ENCODE results near the gene SLC29A1. TPM values are rescaled to one million over a fixed set of nuclear protein-coding genes. Genes with fewer than 3 reads are reported as not detected.

SLC29A1 gene
- total and polyA plus RNA-seq, 9 of the 15 experiments (the other 6 are each of a cell fraction or from before 2014, with no cell fraction given): 18.9 to 170 (median 57.7) TPM

GRCh38 chr6:44219053-44219814 is 4.2 kb upstream of the SLC29A1 start:
- Histone ChIP-seq H3K27me3 (ENCODE audit: control insufficient read depth in 2 of 2, insufficient read depth in 2 of 2, low read length in 2 of 2) (no peaks in the 10 kb centered on the region), H3K9me3 (replicated peaks; ENCODE audit: control insufficient read depth, insufficient read depth, low read depth, low read length) (no peaks in the 10 kb centered on the region), H3K9me1 (ENCODE audit: control insufficient read depth, insufficient read depth, low read length) (no peaks in the 10 kb centered on the region), H3K9ac (ENCODE audit: insufficient read depth in 1 of 2, low read depth in 2 of 2, low read length in 2 of 2) (peak overlapping the region; percentile 69 to 92), H3K4me1 (replicated peaks in 1 of 2; ENCODE audit: control insufficient read depth in 2 of 2, insufficient read depth in 2 of 2, low read length in 2 of 2) (peaks cover 53 to 66% of the 10 kb centered on the region in 2 experiments), H3K79me2 (ENCODE audit: control insufficient read depth, insufficient read depth, low read length) (peaks cover 13% of the 10 kb centered on the region), H3K4me2 (ENCODE audit: insufficient read depth, low read length) (peak overlapping the region; percentile 79), H4K20me1 (replicated peaks; ENCODE audit: control insufficient read depth, insufficient read depth, low read length) (no peaks in the 10 kb centered on the region), H3K36me3 (ENCODE audit: control insufficient read depth, insufficient read depth, low read length) (no peaks in the 10 kb centered on the region), H2AFZ (ENCODE audit: low read depth, low read length) (peak overlapping the region; percentile 98), H3K4me3 (peak overlapping the region; percentile 48), H3K27ac (ENCODE audit: extremely low read depth, low read depth, low read length) (peak overlapping the region; percentile 64)
- ChIA-PET POLR2A (interaction anchor here (0.6 to 2.5 kb wide), 16 partner anchors 9 to 765 kb away, joined by 3 to 12 read pairs (median 4); partner anchors contain the start of genes HSP90AB1 and SLC35B2), CTCF (ENCODE audit: low intra/inter-chr PET ratio) (interaction anchor here (0.7 kb wide), 1 partner anchor 14 kb away, joined by 3 read pairs; no protein-coding TSS in a partner anchor)
- peak; percentile 35 for FAIRE-seq
- BruUV-seq (replicated peaks): TSS peak; percentile 90
- intact Hi-C loops (cut with micrococcal nuclease): no loop called here
- WGBS (ENCODE audit: insufficient coverage, low coverage, missing lambda C conversion rate): 3% methylated on average over 37 of the region's 45 CpGs
- peak; percentile 88 for ATAC-seq
- peak; percentile 85 to 90 (median 90) for DNase-seq (ENCODE audit: extremely low read depth in 1 of 4, low spot score in 3 of 4)
- in situ Hi-C loops (cut with MboI): no loop called here
- TF ChIP-seq TAL1 (IDR thresholded peaks at IDR 0.05) (no peak), NCOR1 (IDR thresholded peaks at IDR 0.05) (no peak), FUS (optimal IDR thresholded peaks at IDR 0.05; ENCODE audit: low read depth, low read length) (no peak), SREBF2 (CRISPR knock-in tag; IDR thresholded peaks at IDR 0.05) (no peak), ZFP36 (IDR thresholded peaks at IDR 0.05; ENCODE audit: low read depth, low read length, partially characterized antibody) (no peak), ETS2 (tag; IDR thresholded peaks at IDR 0.05; ENCODE audit: borderline replicate concordance, poor library complexity, severe bottlenecking) (no peak), CREM (IDR thresholded peaks at IDR 0.05; ENCODE audit: low read depth) (peak; percentile 32; the same call in 1 of the 2 replicates), ZNF444 (CRISPR knock-in tag; IDR thresholded peaks at IDR 0.05) (no peak), PHB2 (IDR thresholded peaks at IDR 0.05; ENCODE audit: low read depth) (no peak), TSHZ1 (CRISPR knock-in tag; IDR thresholded peaks at IDR 0.05) (no peak), CREB3L1 (IDR thresholded peaks at IDR 0.05; ENCODE audit: borderline replicate concordance, low read depth) (no peak), EGR1 (conservative IDR thresholded peaks at IDR 0.05) (no peak)
